ENCODE measurements around the gene FKBP1B. TPM values are rescaled to one million over a fixed set of nuclear protein-coding genes. Genes with fewer than 3 reads are reported as not detected.

The FKBP1B gene
- polyA plus RNA-seq, 2 of the 4 experiments (the other 2 are of a cell fraction), result 8.5 to 16.1 TPM

DNA sequence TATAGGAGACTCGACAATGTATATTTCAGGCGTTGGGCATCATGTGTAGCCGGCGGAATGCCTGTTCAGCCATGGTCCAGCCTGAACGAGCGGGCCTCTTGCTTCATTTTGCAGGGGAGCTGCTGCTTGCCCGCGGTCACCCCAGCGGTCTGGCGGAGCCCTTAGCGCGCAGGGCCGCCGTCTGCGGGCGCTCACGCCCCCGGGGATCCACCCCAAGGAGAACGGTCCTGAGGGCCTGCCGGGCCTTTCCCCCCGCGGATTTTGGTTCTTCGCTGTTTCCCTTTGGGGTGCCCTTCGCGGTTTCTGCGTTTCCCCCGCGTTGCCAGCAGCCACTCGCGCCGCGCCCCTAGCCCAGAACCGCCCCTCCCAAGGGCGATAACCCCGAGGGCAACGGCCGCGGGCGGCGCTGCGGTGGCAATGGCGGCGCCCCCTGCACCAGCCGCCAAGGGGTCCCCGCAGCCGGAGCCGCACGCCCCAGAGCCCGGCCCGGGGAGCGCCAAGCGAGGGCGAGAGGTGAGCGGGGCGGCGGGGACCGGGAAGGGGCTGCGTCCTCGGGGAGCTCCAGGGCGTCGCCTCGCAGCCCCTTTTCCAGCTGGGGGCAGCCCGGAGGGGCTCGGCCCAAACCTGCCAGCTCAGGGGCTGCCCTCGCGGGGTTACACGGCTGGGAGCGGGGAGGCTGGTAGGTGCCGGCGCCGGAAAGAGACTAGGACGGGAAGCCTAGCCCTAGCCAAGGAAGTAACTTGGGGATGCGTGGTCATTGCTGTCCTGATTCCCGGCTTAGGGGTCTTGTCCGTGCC is 39.7 kb upstream of the FKBP1B start, which contains the start of gene MFSD2B:
MFSD2B (plus strand) TSS at position 406 of the 797 bp plus-strand sequence; CDS start at position 418, 12 bp downstream.
- peak within 1 kb of the TSS; percentile 67 for H3K4me2 ChIP-seq
- ATAC-seq, result 0 out of 6 replicates have a peak, but pooled peaks of 1 of the 2 experiments have one; percentile 2
- H3K4me3 ChIP-seq, result no peak within 1 kb of the TSS
- H3K4me1 ChIP-seq, result peaks cover 48% of the 10 kb centered on the region
- no peaks in the 10 kb centered on the region for H3K9me3 ChIP-seq
- WGBS (ENCODE audit: missing lambda C conversion rate), result 97% methylated on average over 74 of the region's 75 CpGs
- CTCF ChIA-PET, result interaction anchor here (1.1 to 2.5 kb wide), 2 partner anchors 23 to 74 kb away, joined by 4 to 12 read pairs; partner anchors contain the start of gene TP53I3
- TF ChIP-seq EHF (CRISPR knock-in tag; IDR thresholded peaks at IDR 0.05), result no peak
- TF ChIP-seq MAZ (IDR thresholded peaks at IDR 0.05; ENCODE audit: borderline replicate concordance, low read depth, low read length), result no peak
- TF ChIP-seq FOSL2 (IDR thresholded peaks at IDR 0.05), result no peak
- TF ChIP-seq FOSL2 (CRISPR knock-in tag; IDR thresholded peaks at IDR 0.05), result no peak
- TF ChIP-seq MYC (IDR thresholded peaks at IDR 0.05; ENCODE audit: borderline replicate concordance, low read length), result no peak
- FAIRE-seq, result no peak
- DNase-seq (ENCODE audit: low read depth in 1 of 2, low spot score in 1 of 2), result no peak
- POLR2A ChIA-PET, result no interaction called here
- peak within 1 kb of the TSS; percentile 48 to 72 for H3K27ac ChIP-seq

DNA sequence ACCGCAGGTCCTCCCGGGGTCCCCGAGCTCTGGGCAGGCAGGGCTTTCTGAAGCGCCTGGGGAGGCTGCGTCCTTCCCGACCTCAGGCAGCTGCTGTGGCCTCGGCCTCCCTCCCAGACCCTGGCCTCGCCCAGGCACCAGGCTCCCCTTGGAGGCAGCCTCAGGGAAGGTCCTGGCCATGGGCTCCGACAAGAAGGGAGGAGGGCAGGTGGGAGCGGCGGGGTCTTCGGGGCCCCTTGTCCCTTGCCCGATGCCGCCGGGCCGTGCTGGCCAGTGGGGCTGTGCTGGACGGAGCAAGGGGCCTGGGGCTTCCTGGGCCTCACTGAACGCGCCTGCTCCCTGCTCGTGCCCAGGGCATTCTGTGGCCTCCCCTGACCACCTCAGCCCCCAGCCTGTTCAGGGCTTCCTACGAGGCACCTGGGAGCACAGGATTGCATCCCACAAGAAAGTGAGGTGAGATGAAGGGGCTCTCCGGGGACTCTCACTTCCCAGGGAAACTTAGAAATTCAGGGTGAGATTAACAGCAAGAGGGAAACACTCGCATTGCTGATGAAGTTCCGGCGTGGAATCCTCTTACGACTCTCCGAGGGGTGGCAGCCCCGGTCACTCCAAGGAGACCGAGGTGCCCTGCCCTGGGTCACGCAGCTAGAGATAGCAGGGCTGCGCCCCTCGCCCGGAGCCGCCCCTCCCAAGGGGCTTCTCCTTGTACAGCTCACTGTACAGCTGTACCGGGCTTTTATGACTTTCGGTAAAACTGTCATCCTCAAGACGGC is 38.9 kb upstream of the FKBP1B start:
- H3K9me3 ChIP-seq, result no peaks in the 10 kb centered on the region
- WGBS (ENCODE audit: missing lambda C conversion rate), result 94% methylated on average over 36 of the region's 37 CpGs
- no peak for TF ChIP-seq SREBF2 (IDR thresholded peaks at IDR 0.05)
- TF ChIP-seq HEYL (CRISPR knock-in tag; IDR thresholded peaks at IDR 0.05), result no peak
- TF ChIP-seq POLR2A (IDR thresholded peaks at IDR 0.05; ENCODE audit: low read length), result no peak
- TF ChIP-seq NPAS2 (CRISPR knock-in tag; IDR thresholded peaks at IDR 0.05; ENCODE audit: borderline replicate concordance), result no peak
- no peak for TF ChIP-seq HOXB5 (CRISPR knock-in tag; IDR thresholded peaks at IDR 0.05)
- no peak for TF ChIP-seq KDM5A (IDR thresholded peaks at IDR 0.05)
- TF ChIP-seq, protein P1, sequence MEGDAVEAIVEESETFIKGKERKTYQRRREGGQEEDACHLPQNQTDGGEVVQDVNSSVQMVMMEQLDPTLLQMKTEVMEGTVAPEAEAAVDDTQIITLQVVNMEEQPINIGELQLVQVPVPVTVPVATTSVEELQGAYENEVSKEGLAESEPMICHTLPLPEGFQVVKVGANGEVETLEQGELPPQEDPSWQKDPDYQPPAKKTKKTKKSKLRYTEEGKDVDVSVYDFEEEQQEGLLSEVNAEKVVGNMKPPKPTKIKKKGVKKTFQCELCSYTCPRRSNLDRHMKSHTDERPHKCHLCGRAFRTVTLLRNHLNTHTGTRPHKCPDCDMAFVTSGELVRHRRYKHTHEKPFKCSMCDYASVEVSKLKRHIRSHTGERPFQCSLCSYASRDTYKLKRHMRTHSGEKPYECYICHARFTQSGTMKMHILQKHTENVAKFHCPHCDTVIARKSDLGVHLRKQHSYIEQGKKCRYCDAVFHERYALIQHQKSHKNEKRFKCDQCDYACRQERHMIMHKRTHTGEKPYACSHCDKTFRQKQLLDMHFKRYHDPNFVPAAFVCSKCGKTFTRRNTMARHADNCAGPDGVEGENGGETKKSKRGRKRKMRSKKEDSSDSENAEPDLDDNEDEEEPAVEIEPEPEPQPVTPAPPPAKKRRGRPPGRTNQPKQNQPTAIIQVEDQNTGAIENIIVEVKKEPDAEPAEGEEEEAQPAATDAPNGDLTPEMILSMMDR (IDR thresholded peaks at IDR 0.05), result no peak
- no peak for TF ChIP-seq PHF8 (IDR thresholded peaks at IDR 0.05; ENCODE audit: borderline replicate concordance, low read depth)
- TF ChIP-seq RNF2 (IDR thresholded peaks at IDR 0.05; ENCODE audit: borderline replicate concordance, low read depth), result no peak
- TF ChIP-seq, protein P2, sequence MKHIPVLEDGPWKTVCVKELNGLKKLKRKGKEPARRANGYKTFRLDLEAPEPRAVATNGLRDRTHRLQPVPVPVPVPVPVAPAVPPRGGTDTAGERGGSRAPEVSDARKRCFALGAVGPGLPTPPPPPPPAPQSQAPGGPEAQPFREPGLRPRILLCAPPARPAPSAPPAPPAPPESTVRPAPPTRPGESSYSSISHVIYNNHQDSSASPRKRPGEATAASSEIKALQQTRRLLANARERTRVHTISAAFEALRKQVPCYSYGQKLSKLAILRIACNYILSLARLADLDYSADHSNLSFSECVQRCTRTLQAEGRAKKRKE (CRISPR knock-in tag; IDR thresholded peaks at IDR 0.05; ENCODE audit: low read depth), result no peak
- TF ChIP-seq JUNB (IDR thresholded peaks at IDR 0.05), result no peak
- no peak for TF ChIP-seq HOXB13 (CRISPR knock-in tag; IDR thresholded peaks at IDR 0.05; ENCODE audit: low read depth)
- TF ChIP-seq ZFP36 (IDR thresholded peaks at IDR 0.05; ENCODE audit: borderline replicate concordance, partially characterized antibody), result no peak
- TF ChIP-seq ESRRA (IDR thresholded peaks at IDR 0.05; ENCODE audit: borderline replicate concordance, low read length), result no peak
- TF ChIP-seq NR3C1 (IDR thresholded peaks at IDR 0.05), result no peak
- TF ChIP-seq KDM1A (IDR thresholded peaks at IDR 0.05; ENCODE audit: low read depth), result no peak
- TF ChIP-seq, protein P3, sequence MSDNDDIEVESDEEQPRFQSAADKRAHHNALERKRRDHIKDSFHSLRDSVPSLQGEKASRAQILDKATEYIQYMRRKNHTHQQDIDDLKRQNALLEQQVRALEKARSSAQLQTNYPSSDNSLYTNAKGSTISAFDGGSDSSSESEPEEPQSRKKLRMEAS (IDR thresholded peaks at IDR 0.05), result no peak
- no peak for TF ChIP-seq POLR2AphosphoS2 (conservative IDR thresholded peaks at IDR 0.05; ENCODE audit: low read length)
- H3K4me1 ChIP-seq, result peaks cover 54% of the 10 kb centered on the region
- no peak for FAIRE-seq
- DNase-seq (ENCODE audit: low read depth in 1 of 2, low spot score in 1 of 2), result no peak
- ChIA-PET POLR2A (no interaction called here), CTCF (interaction anchor here (0.6 to 3.5 kb wide), 7 partner anchors 13 to 835 kb away, joined by 3 to 16 read pairs (median 4); partner anchors contain the start of genes ATAD2B and TP53I3)
- peak; percentile 5 to 20; a peak in 1 of 6 replicates for ATAC-seq
- H3K27ac ChIP-seq, result peak overlapping the region; percentile 34 to 72; a peak in 5 of 6 replicates
- no peak overlapping the region for H3K4me3 ChIP-seq
- no peak overlapping the region for H3K4me2 ChIP-seq

All from A549 (cell line).